GM19452 (cell line): ENCODE results near the gene SDC1.
"Not testable (repeated sequence)": the region's sequence is repeated elsewhere in the genome, so short reads cannot be mapped to it uniquely, and the experiment has no call there.

Experiments used
- ATAC-seq: cut with Tn5 transposase; IDR thresholded peaks from one replicate; pipeline ENCODE4 v1.9.1; 2021; ENCODE audit not compliant: unreplicated experiment

SDC1 gene

DNA sequence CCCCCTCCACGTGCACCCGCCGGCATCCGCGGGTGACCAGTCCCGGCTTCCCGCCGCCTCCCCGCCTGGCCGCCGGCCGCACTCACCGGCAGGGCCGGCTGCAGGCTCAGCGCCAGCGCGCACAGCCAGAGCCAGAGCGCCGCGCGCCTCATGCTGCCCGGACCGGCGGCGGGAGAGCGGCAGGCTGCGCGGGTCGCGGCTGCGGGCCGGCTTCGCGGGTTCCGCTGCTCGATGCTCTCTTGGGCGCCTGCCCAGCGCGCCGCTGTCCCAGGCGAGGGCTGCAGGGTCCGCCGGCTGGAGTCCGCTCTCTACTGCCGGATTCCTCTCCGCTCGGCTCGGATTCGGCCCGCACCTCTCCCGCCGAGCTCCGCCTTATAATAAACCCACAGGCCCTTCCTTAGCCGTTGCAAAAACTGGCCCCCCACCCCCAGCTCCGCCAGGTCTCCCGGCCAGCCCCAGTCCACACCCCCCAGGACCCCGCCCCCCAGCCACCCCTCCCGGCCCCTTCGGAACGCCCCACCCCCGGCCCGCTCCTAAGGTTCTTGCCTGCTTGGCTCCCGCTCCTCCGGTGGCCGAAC is at the start of gene SDC1:
SDC1 (minus strand) TSS at position 415 of the 578 bp plus-strand sequence; CDS start at position 152, 263 bp downstream.
- ATAC-seq, result no peak

DNA sequence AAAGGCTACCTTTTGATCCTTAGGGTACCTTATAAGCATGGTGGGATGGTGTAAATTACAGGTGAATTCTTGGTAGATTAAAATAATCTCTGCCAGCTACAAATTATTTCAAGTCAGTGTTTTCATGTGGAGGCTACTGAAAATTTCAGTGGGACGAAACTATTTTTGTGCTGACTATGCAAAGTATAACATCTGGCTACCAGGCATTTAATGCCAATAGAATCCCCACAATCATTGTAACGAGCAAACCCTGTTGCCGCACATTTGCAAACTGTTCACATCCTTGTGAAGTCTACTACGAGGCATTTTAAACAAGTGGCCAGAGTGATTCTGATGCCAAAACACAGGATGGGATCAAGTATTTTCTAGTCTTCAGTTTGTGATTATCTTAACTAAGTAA is 48.1 kb upstream of the SDC1 start:
- ATAC-seq, result no peak

- not testable (repeated sequence) for ATAC-seq
Observed at GRCh38 chr2:20268317-20268716, 43.4 kb upstream of the SDC1 start.

DNA sequence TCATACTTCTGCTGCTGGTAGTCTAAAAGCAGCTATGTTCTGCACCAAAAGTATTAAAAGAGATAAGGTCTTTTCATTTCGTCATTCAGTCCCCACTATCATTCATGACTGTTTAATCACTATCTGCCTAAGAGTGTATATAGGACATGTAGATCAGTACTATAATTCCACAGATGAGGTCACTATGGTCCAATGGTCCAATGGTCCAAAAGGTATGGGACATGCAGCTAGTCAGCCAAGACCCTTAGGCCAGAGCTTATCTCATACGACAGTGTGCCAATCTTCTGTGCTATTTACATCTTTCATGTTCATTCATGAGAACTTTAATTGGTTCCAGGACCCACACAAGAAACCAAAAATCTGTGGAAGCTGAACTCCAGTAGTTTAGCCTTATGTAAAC is 42.6 kb upstream of the SDC1 start:
- ATAC-seq, result no peak

DNA sequence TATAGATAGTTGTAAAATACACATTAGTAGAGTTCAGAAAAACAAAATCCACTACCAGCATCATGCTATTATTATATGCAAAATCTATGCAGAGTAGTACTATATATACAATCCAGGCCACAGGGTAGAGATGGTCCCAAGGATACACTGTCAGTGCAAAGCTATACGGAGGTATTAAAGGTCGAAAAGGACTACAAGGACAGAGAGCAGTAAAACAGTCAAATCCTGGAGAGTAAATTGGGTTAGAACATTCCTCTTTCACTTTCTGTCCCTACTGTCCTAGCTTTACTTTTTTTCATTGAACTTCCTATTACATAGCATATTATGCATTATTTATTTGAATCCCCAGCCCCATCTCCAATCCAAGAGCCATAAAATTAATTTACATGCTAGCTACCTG is 39.7 kb upstream of the SDC1 start:
- no peak for ATAC-seq

DNA sequence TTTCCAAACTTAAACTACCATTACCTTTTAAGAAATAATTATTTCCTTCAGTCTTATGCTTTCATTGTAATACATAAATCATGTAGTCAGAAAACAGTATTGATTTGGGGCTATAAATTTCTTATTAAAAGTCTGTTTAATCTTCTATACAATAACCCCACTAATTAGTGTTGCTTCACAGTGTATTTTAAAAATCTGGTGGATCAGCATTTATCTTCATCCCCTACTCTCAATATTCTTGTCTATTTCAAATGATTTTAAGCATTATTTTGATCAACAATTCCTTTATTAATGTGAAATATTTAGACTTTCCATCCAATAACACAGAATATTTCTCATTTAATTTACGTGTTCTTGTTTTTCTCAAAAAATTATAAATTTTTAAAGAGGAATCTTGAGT is 32.5 kb upstream of the SDC1 start:
- no peak for ATAC-seq

- ATAC-seq, result no peak
Observed at GRCh38 chr2:20254731-20255130, 29.8 kb upstream of the SDC1 start.

DNA sequence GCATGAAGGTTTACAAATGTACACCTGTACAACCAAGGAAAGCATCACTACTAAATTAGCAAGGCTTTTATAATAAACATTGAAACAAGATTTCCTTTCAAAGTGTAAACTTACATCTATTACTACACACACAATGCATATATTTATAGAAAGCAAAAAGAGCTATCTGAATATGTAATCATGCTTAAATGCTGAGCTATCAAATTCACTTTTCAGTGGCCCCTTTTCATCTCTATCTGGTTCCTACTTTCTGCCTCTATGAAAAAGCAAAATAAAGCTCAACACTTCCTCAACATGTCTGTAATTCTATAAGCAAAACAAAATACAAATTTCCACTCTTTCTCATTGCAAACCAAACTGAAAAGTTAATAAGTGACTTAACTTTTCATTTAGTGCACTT is 25.5 kb upstream of the SDC1 start:
- no peak for ATAC-seq

- ATAC-seq, result no peak
Observed at GRCh38 chr2:20249170-20249569, 24.2 kb upstream of the SDC1 start.

- no peak for ATAC-seq
Observed at GRCh38 chr2:20247084-20247483, 22.2 kb upstream of the SDC1 start.

DNA sequence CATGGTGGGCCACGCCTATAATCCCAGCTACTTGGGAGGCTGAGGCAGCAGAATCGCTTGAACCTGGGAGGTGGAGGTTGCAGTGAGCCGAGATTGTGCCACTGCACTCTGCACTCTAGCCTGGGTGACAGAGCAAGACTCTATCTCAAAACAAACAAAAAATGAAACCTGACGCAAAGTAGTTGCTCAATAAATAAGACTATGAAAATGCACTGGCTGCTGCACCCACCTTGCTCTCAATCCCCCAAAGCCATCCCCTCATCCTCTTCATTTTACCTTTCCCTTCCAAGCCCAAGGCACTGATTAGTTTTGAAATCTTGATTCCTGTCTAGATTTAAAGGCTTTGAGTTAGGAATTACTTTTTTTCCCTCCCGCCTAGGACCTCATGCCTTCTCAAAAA is 18.7 kb upstream of the SDC1 start:
- ATAC-seq, result not testable (repeated sequence)

DNA sequence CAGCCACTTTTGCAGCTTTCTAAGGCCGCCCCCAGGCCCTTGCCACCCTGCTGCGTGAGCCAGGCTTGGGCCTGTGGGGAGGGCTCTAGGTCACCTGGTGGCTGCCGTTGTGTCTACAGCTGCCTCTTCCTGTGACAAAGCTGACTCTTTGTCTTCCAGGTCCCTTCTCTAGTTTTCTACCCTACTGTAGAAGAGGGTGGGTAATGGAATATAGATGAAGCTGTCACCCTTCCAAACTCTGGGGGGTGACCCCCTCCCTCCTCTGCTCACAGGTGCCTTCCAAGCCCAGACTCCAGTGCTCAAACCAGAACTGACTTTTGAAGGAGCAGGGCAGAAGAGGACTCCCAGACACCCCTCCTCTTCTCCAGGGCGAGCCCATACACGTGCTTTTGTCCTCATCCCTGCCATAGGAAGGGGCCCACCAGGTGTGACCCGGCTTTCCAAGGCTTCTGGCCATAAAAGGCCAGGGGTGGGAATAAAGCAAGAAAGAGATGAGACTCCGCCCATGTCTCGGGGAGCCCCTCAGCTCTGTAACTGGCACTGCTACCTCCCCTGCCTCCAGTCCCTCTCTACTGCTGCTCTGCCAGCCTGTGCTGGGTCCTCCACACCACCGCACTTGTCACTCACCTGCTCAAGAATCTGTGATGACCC is 17.9 kb upstream of the SDC1 start:
- ATAC-seq, result no peak

GRCh38 chr2:20241973-20242726 is 17.2 kb upstream of the SDC1 start:
- ATAC-seq, result no peak

DNA sequence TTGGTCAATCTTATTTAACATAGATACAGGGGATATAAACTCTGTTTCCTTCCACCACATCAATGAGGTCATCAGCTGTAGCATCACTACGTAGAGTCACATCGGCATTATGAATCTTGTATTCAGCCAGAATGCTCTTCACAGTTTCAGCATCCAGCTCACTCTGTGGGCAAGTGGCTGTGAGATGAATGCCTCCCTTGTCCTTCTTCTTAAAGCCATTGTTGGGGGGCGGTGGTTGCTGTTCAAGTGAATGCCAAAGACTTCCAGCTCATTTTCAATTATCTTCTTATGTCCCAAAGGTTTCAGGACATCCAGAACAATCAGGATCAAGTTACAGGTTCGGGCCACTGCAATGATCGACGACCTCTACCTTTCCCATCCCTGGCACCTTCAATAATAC is 15.4 kb upstream of the SDC1 start:
- not testable (repeated sequence) for ATAC-seq

- no peak for ATAC-seq
Observed at GRCh38 chr2:20236496-20236895, 11.6 kb upstream of the SDC1 start.

GRCh38 chr2:20235655-20236305 is 10.8 kb upstream of the SDC1 start:
- ATAC-seq, result no peak

GRCh38 chr2:20234597-20234996 is 9.7 kb upstream of the SDC1 start:
- not testable (repeated sequence) for ATAC-seq

DNA sequence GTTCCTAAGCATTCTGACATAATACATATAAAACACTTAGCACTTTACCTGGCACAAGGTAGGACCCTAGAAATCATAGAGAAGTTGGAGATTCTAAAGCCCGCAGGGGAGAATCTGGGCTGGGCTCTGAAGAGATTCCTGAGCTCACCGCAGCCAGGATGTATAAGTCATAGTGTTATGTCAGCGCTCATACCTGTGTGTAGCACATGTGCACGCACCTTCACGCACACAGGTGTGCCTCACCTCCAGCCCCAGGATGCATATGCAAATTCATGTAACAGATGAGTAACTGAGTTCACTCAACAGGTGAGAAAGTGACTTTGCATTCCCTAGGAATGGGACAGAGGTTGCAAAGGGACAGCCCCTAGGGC is 7.9 kb upstream of the SDC1 start:
- ATAC-seq, result no peak

DNA sequence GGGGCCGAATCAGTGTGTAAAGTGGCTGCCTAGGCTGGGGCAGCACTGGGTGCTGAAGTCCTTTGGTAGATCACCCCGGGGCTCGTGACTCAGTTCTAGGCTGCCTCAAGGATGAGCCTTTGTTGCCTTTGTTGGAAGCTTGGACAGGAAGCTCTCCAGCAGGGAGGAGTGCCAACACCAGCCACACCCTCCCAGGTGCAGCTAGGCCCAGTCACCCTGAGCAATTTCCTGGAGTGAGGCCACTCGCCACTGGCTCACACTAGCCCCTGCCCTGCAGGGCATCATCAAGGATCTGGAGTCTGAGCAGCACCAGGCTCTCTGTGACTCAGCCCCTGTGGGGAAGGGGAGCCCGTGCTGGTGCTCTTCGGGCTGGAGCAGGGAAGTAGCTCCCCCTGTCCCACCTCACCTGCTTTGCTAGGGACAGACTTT is 6.7 kb upstream of the SDC1 start:
- ATAC-seq, result no peak

GRCh38 chr2:20231159-20231558 is 6.2 kb upstream of the SDC1 start:
- no peak for ATAC-seq

DNA sequence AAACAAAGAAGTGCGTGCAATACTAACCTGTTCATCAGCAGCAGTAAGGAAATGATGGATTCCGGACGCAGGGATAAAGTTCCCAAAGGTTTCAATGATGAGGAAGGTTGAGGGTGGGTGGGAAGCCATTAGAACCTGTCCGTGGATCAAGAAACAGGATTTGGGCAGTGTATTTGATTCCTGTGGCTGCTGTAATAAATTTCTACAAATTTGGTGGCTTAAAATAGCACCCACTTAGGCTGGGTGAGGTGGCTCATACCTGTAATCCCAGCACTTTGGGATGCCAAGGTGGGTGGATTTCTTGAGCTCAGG is 5.1 kb upstream of the SDC1 start:
- no peak for ATAC-seq
